T-helper 2 cell treated with Interferon-gamma antibody and Interleukin-4, amounts not matched to agents 100 ng/mL and 5 ng/mL, for 36 hours (primary cell): ENCODE results near the gene MRPL42. TPM values are rescaled to one million over a fixed set of nuclear protein-coding genes. Genes with fewer than 3 reads are reported as not detected.

ENCODE experiments used
- intact Hi-C: fragments of 100-400 bp; cut with micrococcal nuclease; formaldehyde crosslinking; loops from one replicate; pipeline ENCODE4 v1.15.1; 2023
- total RNA-seq: library from RNA; stranded (reverse); gene quantifications from 2 replicates; pipeline ENCODE4 v1.2.3, GENCODE V29; 2022

The MRPL42 gene
- total RNA-seq, 1 donor from 2014 or later = 68.9 TPM

- intact Hi-C loops = loop anchor here (1.0 to 5.0 kb wide), 6 partner anchors 25 to 1296 kb away; partner anchors contain the start of genes CEP83, CRADD, MRPL42 and NUDT4
Measured at GRCh38 chr12:93442411-93443340, 24.6 kb upstream of the MRPL42 start.

GRCh38 chr12:93443576-93443975 lies 23.7 kb upstream of the MRPL42 start:
- intact Hi-C loops = loop anchor here (2.0 to 5.0 kb wide), 2 partner anchors 1014 to 1297 kb away; partner anchors contain the start of gene CEP83

GRCh38 chr12:93447555-93448290 lies 19.6 kb upstream of the MRPL42 start:
- intact Hi-C loops = no loop called here

GRCh38 chr12:93448796-93449195 lies 18.5 kb upstream of the MRPL42 start:
- intact Hi-C loops = no loop called here

GRCh38 chr12:93449277-93449676 lies 18.0 kb upstream of the MRPL42 start:
- intact Hi-C loops = no loop called here

- intact Hi-C loops = no loop called here
Measured at GRCh38 chr12:93451423-93452158, 15.7 kb upstream of the MRPL42 start.

GRCh38 chr12:93453633-93454032 lies 13.7 kb upstream of the MRPL42 start:
- intact Hi-C loops = no loop called here

GRCh38 chr12:93456077-93456476 lies 11.2 kb upstream of the MRPL42 start:
- intact Hi-C loops = no loop called here

GRCh38 chr12:93459097-93459496 lies 8.2 kb upstream of the MRPL42 start:
- intact Hi-C loops = no loop called here

- intact Hi-C loops = no loop called here
Measured at GRCh38 chr12:93460003-93460402, 7.3 kb upstream of the MRPL42 start.

- intact Hi-C loops = no loop called here
Measured at GRCh38 chr12:93460902-93461301, 6.4 kb upstream of the MRPL42 start.

GRCh38 chr12:93461503-93461902 lies 5.8 kb upstream of the MRPL42 start:
- intact Hi-C loops = no loop called here

GRCh38 chr12:93465841-93466240 lies 1.5 kb upstream of the MRPL42 start:
- intact Hi-C loops = loop anchor here (2.0 kb wide), 3 partner anchors 89 to 1753 kb away; partner anchors contain the start of genes CRADD and NUDT4

GRCh38 chr12:93466625-93467350 lies 526 bp upstream of the MRPL42 start:
- intact Hi-C loops = loop anchor here (1.0 to 2.0 kb wide), 7 partner anchors 24 to 1752 kb away; partner anchors contain the start of genes CRADD, EEA1 and NUDT4

GRCh38 chr12:93468008-93468371 lies 676 bp downstream of the MRPL42 start:
- intact Hi-C loops = no loop called here

- intact Hi-C loops = no loop called here
Measured at GRCh38 chr12:93469386-93469785, 2.1 kb downstream of the MRPL42 start.

GRCh38 chr12:93476555-93476954 lies 9.2 kb downstream of the MRPL42 start:
- intact Hi-C loops = no loop called here

- intact Hi-C loops = no loop called here
Measured at GRCh38 chr12:93482721-93483120, 15.4 kb downstream of the MRPL42 start.

GRCh38 chr12:93483151-93483807 lies 16.0 kb downstream of the MRPL42 start:
- intact Hi-C loops = no loop called here

GRCh38 chr12:93484315-93484981 lies 17.1 kb downstream of the MRPL42 start:
- intact Hi-C loops = no loop called here
